ENCODE results near the gene NELL2.
"Not testable (repeated sequence)": the region's sequence is repeated elsewhere in the genome, so short reads cannot be mapped to it uniquely, and the experiment has no call there.

Gene NELL2

GRCh38 chr12:44875954-44876543 is at the start of gene NELL2:
Gene NELL2, minus strand, starts transcription at chr12:44876315. Its CDS starts 446 bp downstream, at chr12:44875869.
- peak; percentile 65 for DNase-seq

GRCh38 chr12:44921736-44922135 is 45.6 kb upstream of the NELL2 start:
- DNase-seq: no peak

DNA sequence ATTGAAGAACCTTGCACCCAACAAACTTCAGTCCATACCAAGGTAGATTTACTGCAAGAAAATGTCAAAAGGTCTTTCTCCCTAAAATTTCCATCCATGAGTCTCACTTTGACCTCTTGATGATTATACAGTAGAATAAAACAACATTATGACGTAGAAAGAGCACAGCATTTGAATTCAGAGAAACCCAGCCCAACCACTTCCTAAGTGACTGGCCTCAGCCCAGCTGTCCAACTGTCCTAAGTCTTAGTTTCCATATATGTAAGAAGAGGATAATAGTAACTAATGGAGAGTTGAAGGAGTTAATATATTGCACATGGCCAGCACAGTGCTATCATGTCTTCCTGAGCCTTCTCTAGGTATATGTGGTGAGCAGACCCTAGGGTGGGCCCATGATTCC is 41.0 kb upstream of the NELL2 start:
- no peak for DNase-seq

DNA sequence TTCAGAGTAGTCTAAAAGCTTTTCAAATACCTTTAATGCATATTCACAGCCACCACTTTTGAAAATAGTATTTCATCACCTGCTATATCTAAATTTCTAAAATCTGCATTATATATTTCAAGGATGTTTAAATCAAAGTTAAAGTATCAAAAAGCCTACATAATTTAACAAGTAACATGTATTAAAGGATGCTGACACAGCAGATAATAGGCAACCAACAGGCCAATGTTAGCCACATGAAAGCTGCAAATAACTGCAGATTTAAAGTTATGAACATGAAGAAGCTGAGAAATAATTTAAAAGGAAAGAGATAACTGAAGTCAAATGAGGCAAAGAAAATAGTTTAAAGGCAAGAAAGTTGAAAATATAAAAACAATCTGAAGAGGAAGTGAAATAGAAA is 39.8 kb upstream of the NELL2 start:
- no peak for DNase-seq

DNA sequence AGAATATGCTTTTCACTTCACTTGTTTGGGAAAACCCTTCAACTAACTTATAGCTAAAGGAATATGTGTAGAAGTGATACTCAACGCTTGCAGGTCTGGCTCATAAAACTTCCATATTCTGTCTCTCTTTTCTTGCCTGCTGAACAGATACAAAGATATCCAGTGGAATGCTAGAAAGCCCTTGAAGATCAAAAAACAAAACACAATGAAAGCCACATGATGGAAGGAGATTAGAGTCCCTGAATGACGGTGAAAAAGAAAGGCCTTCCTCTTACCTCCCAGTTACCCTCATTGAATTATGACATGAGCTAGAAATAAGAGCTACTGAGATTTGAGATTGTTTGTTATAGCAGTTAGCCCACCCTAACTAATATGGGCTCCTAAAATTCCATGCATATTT is 28.2 kb upstream of the NELL2 start:
- no peak for DNase-seq

GRCh38 chr12:44898108-44898507 is 22.0 kb upstream of the NELL2 start:
- not testable (repeated sequence) for DNase-seq

GRCh38 chr12:44889926-44890325 is 13.8 kb upstream of the NELL2 start:
- no peak for DNase-seq

GRCh38 chr12:44889162-44889561 is 13.0 kb upstream of the NELL2 start:
- peak; percentile 34 for DNase-seq

- DNase-seq: no peak
Measured at GRCh38 chr12:44885902-44886301, 9.8 kb upstream of the NELL2 start.

- DNase-seq: no peak
Measured at GRCh38 chr12:44881197-44881596, 5.1 kb upstream of the NELL2 start.

GRCh38 chr12:44876544-44877410 is 662 bp upstream of the NELL2 start:
- peak; percentile 44 for DNase-seq

- no peak for DNase-seq
Measured at GRCh38 chr12:44875417-44875953, 630 bp downstream of the NELL2 start.

DNA sequence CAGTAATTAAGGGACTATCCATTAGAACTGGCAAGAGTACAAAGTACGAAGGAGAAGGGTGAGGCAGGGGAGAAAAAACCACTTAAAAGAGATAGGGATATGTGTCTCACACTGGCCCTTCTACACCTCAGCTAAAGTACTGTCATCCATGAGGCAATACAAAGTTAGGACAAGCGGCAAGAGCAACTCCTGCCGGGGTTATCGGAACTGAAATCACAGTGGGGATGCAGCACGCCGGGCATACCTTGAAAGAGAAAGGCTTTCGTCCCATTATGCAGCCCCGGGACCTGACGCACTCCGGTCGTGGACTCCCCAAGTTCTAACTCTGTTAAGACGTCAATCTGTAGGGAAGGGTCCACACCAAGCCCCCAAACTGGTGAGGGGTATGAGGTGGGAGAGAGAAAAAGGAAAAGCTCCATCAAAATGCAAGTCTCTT is 1.1 kb downstream of the NELL2 start:
- DNase-seq: no peak

GRCh38 chr12:44873898-44874297 is 2.2 kb downstream of the NELL2 start:
- DNase-seq: no peak

GRCh38 chr12:44869503-44869902 is 6.6 kb downstream of the NELL2 start:
- DNase-seq: no peak

GRCh38 chr12:44863867-44864266 is 12.2 kb downstream of the NELL2 start:
- DNase-seq: no peak

DNA sequence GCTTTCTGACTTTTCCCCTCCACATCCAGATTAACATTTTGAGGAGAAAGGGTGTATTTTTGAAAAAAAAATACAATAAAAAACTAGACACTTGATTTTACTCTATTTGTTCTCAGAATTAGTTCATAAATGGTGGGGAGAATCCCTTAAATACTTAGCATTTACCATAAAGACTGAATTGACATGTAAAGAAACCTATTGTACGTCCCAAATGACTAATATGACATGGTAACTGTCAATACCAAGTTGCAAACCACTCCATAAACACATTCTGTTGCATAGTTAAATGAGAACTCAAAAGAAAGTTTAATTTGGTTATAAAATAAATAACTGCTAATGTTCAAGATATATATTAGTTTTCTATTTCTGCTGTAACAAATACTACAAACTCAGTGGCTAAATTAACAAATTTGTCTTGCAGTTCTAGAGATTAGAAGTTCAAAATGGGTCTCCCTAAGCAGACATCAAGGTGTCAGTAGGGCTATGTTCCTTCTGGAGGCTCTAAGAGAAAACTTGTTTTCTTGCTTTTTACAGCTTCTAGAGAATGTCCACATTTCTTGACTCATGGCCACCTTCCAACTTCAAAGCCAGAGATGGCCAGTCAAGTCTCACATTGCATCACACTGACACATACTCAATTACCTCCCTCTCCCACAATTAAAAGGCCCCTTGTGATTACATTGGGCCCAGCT is 16.0 kb downstream of the NELL2 start:
- no peak for DNase-seq

GRCh38 chr12:44858226-44858855 is 17.8 kb downstream of the NELL2 start:
- DNase-seq: no peak

GRCh38 chr12:44852483-44852882 is 23.6 kb downstream of the NELL2 start:
- DNase-seq: no peak

GRCh38 chr12:44851586-44851985 is 24.5 kb downstream of the NELL2 start:
- no peak for DNase-seq

DNA sequence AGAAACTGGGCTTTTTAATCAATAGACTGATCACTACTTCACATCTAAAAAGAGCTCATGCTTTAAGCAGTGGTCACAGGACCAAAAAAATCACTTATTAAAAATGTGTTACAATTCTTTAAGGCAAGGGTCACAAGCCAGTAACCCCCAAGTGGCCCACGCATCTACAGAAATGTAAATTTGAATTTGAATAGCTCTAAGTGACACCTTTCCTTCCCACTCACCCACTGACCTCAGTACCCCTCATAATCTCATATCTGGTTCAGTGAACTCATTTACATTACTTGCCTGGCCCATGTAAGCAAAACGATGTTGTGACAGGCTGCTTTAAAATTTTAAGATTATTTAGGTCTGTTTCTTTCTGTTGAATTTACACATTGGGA is 27.4 kb downstream of the NELL2 start:
- DNase-seq: no peak

DNA sequence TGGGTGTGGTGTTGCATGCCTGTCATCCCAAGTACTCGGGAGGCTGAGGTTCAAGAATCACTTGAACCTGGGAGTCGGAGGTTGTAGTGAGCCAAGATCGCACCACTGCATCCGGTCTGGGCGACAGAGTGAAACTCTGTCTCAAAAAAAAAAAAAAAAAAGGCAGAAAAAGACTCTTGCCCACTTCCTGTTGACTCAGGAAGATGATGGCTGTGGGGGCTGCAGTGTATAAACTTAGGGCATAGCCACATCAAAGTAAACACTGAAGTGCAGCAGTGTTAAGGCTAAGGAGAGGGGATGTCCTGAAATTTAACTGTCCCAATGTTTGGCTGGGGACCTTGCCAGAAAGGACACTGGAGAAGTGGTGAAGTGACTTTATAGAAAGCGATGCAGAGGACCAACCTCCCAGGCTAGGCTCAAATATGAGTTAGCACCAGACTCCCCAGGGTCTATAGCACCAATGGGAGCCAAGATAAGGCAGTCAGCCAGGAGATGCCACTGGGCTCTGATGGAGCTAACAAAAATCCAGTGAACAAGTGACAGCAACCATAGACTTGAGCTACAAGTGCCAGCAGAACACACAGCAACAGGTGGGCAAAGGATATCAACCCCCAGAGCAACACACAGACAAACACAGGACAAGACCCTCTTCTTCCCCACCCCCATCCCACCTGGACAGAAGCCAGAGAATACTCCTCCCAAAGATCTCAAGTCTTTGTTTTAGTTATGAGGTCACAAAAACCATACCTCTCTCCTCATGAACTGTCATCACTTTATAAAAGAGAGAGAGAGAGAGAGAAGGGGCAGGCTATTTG is 28.0 kb downstream of the NELL2 start:
- no peak for DNase-seq

All from NCI-H226 (cell line).